GM19238 (cell line): ENCODE measurements around the gene ZBP1.

Experiments
- DNase-seq: peaks from one replicate; pipeline ENCODE4 v3.0.0; 2011; ENCODE audit warnings: low spot score; ENCODE audit not compliant: insufficient read length

ZBP1 gene

GRCh38 chr20:57574954-57575353, 45.3 kb downstream of the ZBP1 start:
- no peak for DNase-seq

GRCh38 chr20:57573894-57574293, 46.3 kb downstream of the ZBP1 start:
- DNase-seq = no peak

- no peak for DNase-seq
Measured at GRCh38 chr20:57573242-57573641, 47.0 kb downstream of the ZBP1 start.

GRCh38 chr20:57571782-57572416, 48.3 kb downstream of the ZBP1 start:
- no peak for DNase-seq

- no peak for DNase-seq
Measured at GRCh38 chr20:57570920-57571319, 49.3 kb downstream of the ZBP1 start.

- no peak for DNase-seq
Measured at GRCh38 chr20:57570145-57570850, 49.9 kb downstream of the ZBP1 start.

- DNase-seq = no peak
Measured at GRCh38 chr20:57568960-57569359, 51.3 kb downstream of the ZBP1 start.

- no peak for DNase-seq
Measured at GRCh38 chr20:57568088-57568896, 51.9 kb downstream of the ZBP1 start.

- no peak for DNase-seq
Measured at GRCh38 chr20:57567471-57568079, 52.7 kb downstream of the ZBP1 start.

GRCh38 chr20:57566803-57567459, 53.3 kb downstream of the ZBP1 start:
- no peak for DNase-seq

- no peak for DNase-seq
Measured at GRCh38 chr20:57566399-57566798, 53.8 kb downstream of the ZBP1 start.

- DNase-seq = no peak
Measured at GRCh38 chr20:57564951-57565642, 55.1 kb downstream of the ZBP1 start.

GRCh38 chr20:57564180-57564802, 55.9 kb downstream of the ZBP1 start:
- no peak for DNase-seq

GRCh38 chr20:57563522-57563921, 56.7 kb downstream of the ZBP1 start:
- no peak for DNase-seq

GRCh38 chr20:57562541-57563465, 57.4 kb downstream of the ZBP1 start:
- no peak for DNase-seq

GRCh38 chr20:57561356-57562279, 58.6 kb downstream of the ZBP1 start:
- no peak for DNase-seq

- DNase-seq = no peak
Measured at GRCh38 chr20:57560554-57561355, 59.5 kb downstream of the ZBP1 start, which contains the start of gene PCK1. PCK1 (plus strand) TSS chr20:57561110; CDS start chr20:57561412, 302 bp downstream.
